Measurements from ENCODE around the gene MALAT1. TPM values are rescaled to one million over a fixed set of nuclear protein-coding genes. Genes with fewer than 3 reads are reported as not detected.
"Not testable (repeated sequence)": the region's sequence is repeated elsewhere in the genome, so short reads cannot be mapped to it uniquely, and the experiment has no call there.

Gene MALAT1
- total RNA-seq, 1 experiment from 2014 or later = 2,461 TPM

- DNase-seq (ENCODE audit: low read depth) = not testable (repeated sequence)
Observed at GRCh38 chr11:65518941-65519549, 20.2 kb downstream of the MALAT1 start.

GRCh38 chr11:65521777-65522521 is 23.1 kb downstream of the MALAT1 start:
- DNase-seq (ENCODE audit: low read depth) = not testable (repeated sequence)

GRCh38 chr11:65522718-65523630 is 24.1 kb downstream of the MALAT1 start:
- DNase-seq (ENCODE audit: low read depth) = not testable (repeated sequence)

- not testable (repeated sequence) for DNase-seq (ENCODE audit: low read depth)
Observed at GRCh38 chr11:65523631-65523968, 24.8 kb downstream of the MALAT1 start.

- DNase-seq (ENCODE audit: low read depth) = no peak
Observed at GRCh38 chr11:65524014-65524740, 25.3 kb downstream of the MALAT1 start.

GRCh38 chr11:65524741-65525545 is 26.1 kb downstream of the MALAT1 start, which contains the start of gene SCYL1:
Gene SCYL1 (plus strand): TSS chr11:65525083. CDS start chr11:65525154, 71 bp downstream.
- peak; percentile 66 for DNase-seq (ENCODE audit: low read depth)

- DNase-seq (ENCODE audit: low read depth) = no peak
Observed at GRCh38 chr11:65525546-65526480, 27.0 kb downstream of the MALAT1 start.

GRCh38 chr11:65526744-65527143 is 27.9 kb downstream of the MALAT1 start:
- no peak for DNase-seq (ENCODE audit: low read depth)

- DNase-seq (ENCODE audit: low read depth) = no peak
Observed at GRCh38 chr11:65528819-65529350, 30.0 kb downstream of the MALAT1 start.

GRCh38 chr11:65529475-65530156 is 30.8 kb downstream of the MALAT1 start:
- no peak for DNase-seq (ENCODE audit: low read depth)

- no peak for DNase-seq (ENCODE audit: low read depth)
Observed at GRCh38 chr11:65530157-65530496, 31.3 kb downstream of the MALAT1 start.

GRCh38 chr11:65532388-65533064 is 33.7 kb downstream of the MALAT1 start:
- no peak for DNase-seq (ENCODE audit: low read depth)

GRCh38 chr11:65535102-65535501 is 36.3 kb downstream of the MALAT1 start:
- DNase-seq (ENCODE audit: low read depth) = no peak

- DNase-seq (ENCODE audit: low read depth) = no peak
Observed at GRCh38 chr11:65536412-65537295, 37.8 kb downstream of the MALAT1 start.

- no peak for DNase-seq (ENCODE audit: low read depth)
Observed at GRCh38 chr11:65537296-65537597, 38.4 kb downstream of the MALAT1 start.

- DNase-seq (ENCODE audit: low read depth) = peak; percentile 66
Observed at GRCh38 chr11:65537620-65538231, 38.9 kb downstream of the MALAT1 start.

Measured in LHCN-M2 (cell line).